Esophagus squamous epithelium (tissue), 4 donors: ENCODE measurements around the gene SLC22A7.

Experiments
- POLR2A ChIP-seq, 4 donors: fragments of 450-650 bp; IDR thresholded peaks; one replicate each; pipeline ENCODE4 v1.6.1; 2017; ENCODE audit warnings: antibody characterized with exemption in 4 of 4, mild to moderate bottlenecking in 4 of 4, moderate library complexity in 3 of 4
- TF ChIP-seq, protein P1 (sequence below), 6 experiments: fragments of 450-650 bp in 4 of 6; fragments of 200-600 bp in 2 of 6; sonication (generic) in 2 of 6; IDR thresholded peaks; one replicate each; pipeline ENCODE4 v1.5.1; 2016 to 2019; ENCODE audit warnings: antibody characterized with exemption in 6 of 6, mild to moderate bottlenecking in 4 of 6, moderate library complexity in 4 of 6

- TF ChIP-seq, protein P1, sequence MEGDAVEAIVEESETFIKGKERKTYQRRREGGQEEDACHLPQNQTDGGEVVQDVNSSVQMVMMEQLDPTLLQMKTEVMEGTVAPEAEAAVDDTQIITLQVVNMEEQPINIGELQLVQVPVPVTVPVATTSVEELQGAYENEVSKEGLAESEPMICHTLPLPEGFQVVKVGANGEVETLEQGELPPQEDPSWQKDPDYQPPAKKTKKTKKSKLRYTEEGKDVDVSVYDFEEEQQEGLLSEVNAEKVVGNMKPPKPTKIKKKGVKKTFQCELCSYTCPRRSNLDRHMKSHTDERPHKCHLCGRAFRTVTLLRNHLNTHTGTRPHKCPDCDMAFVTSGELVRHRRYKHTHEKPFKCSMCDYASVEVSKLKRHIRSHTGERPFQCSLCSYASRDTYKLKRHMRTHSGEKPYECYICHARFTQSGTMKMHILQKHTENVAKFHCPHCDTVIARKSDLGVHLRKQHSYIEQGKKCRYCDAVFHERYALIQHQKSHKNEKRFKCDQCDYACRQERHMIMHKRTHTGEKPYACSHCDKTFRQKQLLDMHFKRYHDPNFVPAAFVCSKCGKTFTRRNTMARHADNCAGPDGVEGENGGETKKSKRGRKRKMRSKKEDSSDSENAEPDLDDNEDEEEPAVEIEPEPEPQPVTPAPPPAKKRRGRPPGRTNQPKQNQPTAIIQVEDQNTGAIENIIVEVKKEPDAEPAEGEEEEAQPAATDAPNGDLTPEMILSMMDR (IDR thresholded peaks at IDR 0.05): no peak
- no peak for TF ChIP-seq POLR2A (IDR thresholded peaks at IDR 0.05)
These were observed 7.1 kb upstream of the SLC22A7 start for GRCh38 chr6:43290905-43291355.
